GM12872 (cell line): ENCODE data around the gene SEC22C.

Experiments used
- TF ChIP-seq, protein P1 (sequence below): IDR thresholded peaks from 3 replicates; pipeline ENCODE4 v1.5.1; 2011; ENCODE audit warnings: low read depth, mild to moderate bottlenecking, low read length, moderate library complexity; ENCODE audit not compliant: insufficient read depth

Gene SEC22C

DNA sequence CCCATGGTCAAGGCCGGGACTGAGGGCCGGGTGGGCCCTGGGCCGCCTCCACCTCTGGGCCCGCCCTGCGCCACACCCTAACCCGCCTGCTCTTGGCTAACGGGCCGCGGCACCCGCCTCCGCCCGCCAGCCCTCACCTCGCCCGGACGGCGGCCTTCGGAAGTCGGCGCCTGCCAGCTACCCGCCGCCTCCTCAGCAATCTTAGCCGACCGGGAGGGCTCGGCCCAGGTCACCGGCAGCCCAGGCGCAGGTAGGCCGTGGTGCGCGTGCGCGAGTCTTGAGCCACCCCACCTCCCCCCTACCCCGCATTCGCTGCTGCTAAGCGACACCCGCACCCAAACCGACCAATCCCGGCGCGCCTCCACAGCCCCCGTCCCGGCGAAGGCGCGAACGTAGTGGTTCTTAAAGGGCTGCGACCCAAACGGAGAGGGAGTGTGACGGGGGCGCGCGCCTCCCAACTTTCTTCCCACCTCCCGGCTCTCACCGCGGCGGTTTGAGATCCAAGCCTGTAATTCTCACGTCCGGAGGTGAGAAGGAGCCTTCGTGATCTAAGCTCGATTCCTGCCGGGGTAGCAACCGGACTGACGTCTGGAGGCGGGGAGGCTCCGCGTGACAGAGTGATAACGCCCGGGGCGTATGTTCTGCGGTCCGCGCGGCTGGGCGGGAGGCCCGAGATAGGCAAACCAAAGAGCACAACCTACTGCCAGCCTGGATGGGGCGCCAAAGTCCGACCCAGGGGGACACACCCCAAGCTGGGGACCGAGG is at the start of gene SEC22C:
Gene SEC22C (minus strand): TSS at position 259 of the 765 bp plus-strand sequence. CDS start 12,921 bp downstream, outside the sequence.
- TF ChIP-seq, protein P1, sequence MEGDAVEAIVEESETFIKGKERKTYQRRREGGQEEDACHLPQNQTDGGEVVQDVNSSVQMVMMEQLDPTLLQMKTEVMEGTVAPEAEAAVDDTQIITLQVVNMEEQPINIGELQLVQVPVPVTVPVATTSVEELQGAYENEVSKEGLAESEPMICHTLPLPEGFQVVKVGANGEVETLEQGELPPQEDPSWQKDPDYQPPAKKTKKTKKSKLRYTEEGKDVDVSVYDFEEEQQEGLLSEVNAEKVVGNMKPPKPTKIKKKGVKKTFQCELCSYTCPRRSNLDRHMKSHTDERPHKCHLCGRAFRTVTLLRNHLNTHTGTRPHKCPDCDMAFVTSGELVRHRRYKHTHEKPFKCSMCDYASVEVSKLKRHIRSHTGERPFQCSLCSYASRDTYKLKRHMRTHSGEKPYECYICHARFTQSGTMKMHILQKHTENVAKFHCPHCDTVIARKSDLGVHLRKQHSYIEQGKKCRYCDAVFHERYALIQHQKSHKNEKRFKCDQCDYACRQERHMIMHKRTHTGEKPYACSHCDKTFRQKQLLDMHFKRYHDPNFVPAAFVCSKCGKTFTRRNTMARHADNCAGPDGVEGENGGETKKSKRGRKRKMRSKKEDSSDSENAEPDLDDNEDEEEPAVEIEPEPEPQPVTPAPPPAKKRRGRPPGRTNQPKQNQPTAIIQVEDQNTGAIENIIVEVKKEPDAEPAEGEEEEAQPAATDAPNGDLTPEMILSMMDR: no peak; the same call in 2 of the 3 replicates

GRCh38 chr3:42613462-42613861 is 31.7 kb upstream of the SEC22C start:
- TF ChIP-seq, protein P1: peak; percentile 37; the same call in 2 of the 3 replicates

- TF ChIP-seq, protein P1: no peak
Measured at GRCh38 chr3:42612928-42613327, 31.2 kb upstream of the SEC22C start.

- TF ChIP-seq, protein P1: no peak
Measured at GRCh38 chr3:42612217-42612616, 30.4 kb upstream of the SEC22C start.

GRCh38 chr3:42610976-42611375 is 29.2 kb upstream of the SEC22C start:
- TF ChIP-seq, protein P1: no peak

GRCh38 chr3:42608581-42608980 is 26.8 kb upstream of the SEC22C start:
- TF ChIP-seq, protein P1: no peak

DNA sequence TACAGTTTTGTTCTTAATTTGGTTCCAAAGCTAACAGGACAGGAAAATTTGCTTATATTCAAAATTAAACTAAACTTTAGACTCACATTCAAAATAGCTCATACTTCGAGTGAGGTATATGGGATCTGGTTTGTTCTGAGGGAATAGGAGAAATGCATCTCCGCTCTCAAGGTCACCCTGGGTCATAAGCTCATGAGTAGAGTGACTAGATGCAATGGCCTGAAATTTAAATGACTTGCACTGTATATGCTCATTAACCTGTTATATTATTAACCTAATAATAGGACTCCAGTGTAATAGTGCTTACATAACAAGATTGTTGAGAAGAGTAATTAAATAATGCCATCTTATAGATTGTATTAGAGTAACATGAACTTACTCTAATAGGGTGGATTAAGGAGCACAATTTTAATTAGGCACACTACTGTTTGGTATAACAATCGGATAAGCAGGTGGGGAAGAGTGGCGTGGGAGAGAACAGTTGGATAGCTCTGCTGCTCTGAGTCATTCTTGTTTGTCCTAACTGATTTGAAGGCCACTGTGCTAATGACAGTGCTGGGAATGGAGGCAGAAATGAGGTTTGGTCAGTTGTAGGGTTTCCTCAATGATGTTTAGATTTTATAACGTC is 23.9 kb upstream of the SEC22C start:
- TF ChIP-seq, protein P1: no peak
